ENCODE results near the gene PRKN.

The PRKN gene

GRCh38 chr6:161355696-161356095 lies 1371.9 kb downstream of the PRKN start:
- H3K36me3 Mint-ChIP-seq (ENCODE audit: low read depth): no peaks in the 10 kb centered on the region
- TF ChIP-seq, protein P1, sequence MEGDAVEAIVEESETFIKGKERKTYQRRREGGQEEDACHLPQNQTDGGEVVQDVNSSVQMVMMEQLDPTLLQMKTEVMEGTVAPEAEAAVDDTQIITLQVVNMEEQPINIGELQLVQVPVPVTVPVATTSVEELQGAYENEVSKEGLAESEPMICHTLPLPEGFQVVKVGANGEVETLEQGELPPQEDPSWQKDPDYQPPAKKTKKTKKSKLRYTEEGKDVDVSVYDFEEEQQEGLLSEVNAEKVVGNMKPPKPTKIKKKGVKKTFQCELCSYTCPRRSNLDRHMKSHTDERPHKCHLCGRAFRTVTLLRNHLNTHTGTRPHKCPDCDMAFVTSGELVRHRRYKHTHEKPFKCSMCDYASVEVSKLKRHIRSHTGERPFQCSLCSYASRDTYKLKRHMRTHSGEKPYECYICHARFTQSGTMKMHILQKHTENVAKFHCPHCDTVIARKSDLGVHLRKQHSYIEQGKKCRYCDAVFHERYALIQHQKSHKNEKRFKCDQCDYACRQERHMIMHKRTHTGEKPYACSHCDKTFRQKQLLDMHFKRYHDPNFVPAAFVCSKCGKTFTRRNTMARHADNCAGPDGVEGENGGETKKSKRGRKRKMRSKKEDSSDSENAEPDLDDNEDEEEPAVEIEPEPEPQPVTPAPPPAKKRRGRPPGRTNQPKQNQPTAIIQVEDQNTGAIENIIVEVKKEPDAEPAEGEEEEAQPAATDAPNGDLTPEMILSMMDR (IDR thresholded peaks at IDR 0.05): no peak
- H3K27me3 Mint-ChIP-seq (ENCODE audit: low read depth, poor library complexity): peaks cover 4% of the 10 kb centered on the region
- H3K9me3 Mint-ChIP-seq: no peaks in the 10 kb centered on the region
- DNase-seq: no peak
- H3K27ac Mint-ChIP-seq: peak overlapping the region; percentile 26
- H3K4me1 Mint-ChIP-seq: peaks cover 22% of the 10 kb centered on the region
- H3K4me3 Mint-ChIP-seq: no peak overlapping the region

DNA sequence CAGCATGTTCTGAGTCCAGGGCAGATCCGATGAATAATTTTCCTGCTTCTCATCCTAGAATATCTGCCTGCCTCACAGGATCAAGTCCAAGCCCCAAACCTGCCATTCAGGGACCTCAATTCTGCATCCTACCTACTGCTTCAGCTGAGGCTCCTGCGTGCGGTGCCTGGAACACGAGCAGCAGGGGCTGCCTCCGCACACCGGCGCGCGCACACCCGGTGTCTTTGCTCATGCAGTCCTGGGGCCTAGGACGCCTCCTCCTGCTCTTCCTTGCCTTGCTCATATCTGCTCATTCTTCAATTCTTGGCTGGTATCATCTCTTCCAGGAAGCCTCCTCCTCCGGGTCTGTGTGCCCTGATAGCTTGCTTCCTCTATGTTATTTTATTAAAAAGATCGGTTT lies 1372.6 kb downstream of the PRKN start:
- TF ChIP-seq, protein P1 (IDR thresholded peaks at IDR 0.05): no peak
- H3K9me3 Mint-ChIP-seq: no peaks in the 10 kb centered on the region
- no peak for DNase-seq
- no peaks in the 10 kb centered on the region for H3K36me3 Mint-ChIP-seq (ENCODE audit: low read depth)
- no peak overlapping the region for H3K4me3 Mint-ChIP-seq
- peaks cover 22% of the 10 kb centered on the region for H3K4me1 Mint-ChIP-seq
- H3K27me3 Mint-ChIP-seq (ENCODE audit: low read depth, poor library complexity): peaks cover 3% of the 10 kb centered on the region
- no peak overlapping the region for H3K27ac Mint-ChIP-seq

DNA sequence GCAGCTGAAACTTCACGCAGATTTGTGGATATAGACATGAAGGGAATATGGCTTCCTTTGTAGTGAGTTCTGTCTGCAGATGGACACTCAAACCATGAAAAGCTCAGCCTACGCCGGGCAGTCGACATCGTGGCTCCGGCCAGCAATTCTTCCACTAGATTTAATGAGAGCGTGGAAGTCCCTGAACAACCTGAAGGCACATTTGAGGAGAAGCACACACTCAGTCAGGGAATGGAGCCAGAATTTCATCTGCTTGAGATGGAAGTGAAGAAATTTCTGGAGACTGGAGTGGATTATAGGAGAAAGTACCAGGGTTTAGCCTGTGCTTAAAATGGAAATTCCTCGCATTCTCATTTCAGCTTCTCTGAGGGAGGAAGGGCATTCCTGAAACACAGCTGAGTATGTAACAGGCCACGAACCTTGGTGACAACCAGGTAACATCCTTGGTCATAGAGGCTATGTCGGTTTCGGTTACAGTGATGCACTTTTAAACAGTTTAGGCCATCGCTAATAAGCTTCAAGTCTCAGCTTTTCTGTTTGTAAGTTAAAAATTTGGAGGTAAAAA lies 1373.2 kb downstream of the PRKN start:
- no peak overlapping the region for H3K4me3 Mint-ChIP-seq
- no peaks in the 10 kb centered on the region for H3K9me3 Mint-ChIP-seq
- DNase-seq: no peak
- H3K36me3 Mint-ChIP-seq (ENCODE audit: low read depth): no peaks in the 10 kb centered on the region
- no peak overlapping the region for H3K27ac Mint-ChIP-seq
- peaks cover 3% of the 10 kb centered on the region for H3K27me3 Mint-ChIP-seq (ENCODE audit: low read depth, poor library complexity)
- TF ChIP-seq, protein P1 (IDR thresholded peaks at IDR 0.05): no peak
- H3K4me1 Mint-ChIP-seq: peaks cover 22% of the 10 kb centered on the region

- Mint-ChIP-seq H3K27me3 (ENCODE audit: low read depth, poor library complexity) (peaks cover 3% of the 10 kb centered on the region), H3K27ac (no peak overlapping the region), H3K4me3 (no peak overlapping the region), H3K4me1 (peaks cover 22% of the 10 kb centered on the region), H3K9me3 (no peaks in the 10 kb centered on the region), H3K36me3 (ENCODE audit: low read depth) (no peaks in the 10 kb centered on the region)
- DNase-seq: peak; percentile 44
- TF ChIP-seq, protein P1 (IDR thresholded peaks at IDR 0.05): peak; percentile 37
These were observed 1374.4 kb downstream of the PRKN start for GRCh38 chr6:161353208-161353613.

- peaks cover 21% of the 10 kb centered on the region for H3K4me1 Mint-ChIP-seq
- no peak overlapping the region for H3K27ac Mint-ChIP-seq
- TF ChIP-seq, protein P1 (IDR thresholded peaks at IDR 0.05): no peak
- no peaks in the 10 kb centered on the region for H3K9me3 Mint-ChIP-seq
- no peak overlapping the region for H3K4me3 Mint-ChIP-seq
- DNase-seq: no peak
- H3K27me3 Mint-ChIP-seq (ENCODE audit: low read depth, poor library complexity): peaks cover 3% of the 10 kb centered on the region
- H3K36me3 Mint-ChIP-seq (ENCODE audit: low read depth): no peaks in the 10 kb centered on the region
These were observed 1375.7 kb downstream of the PRKN start for GRCh38 chr6:161351858-161352257.

- Mint-ChIP-seq H3K27ac (no peak overlapping the region), H3K9me3 (no peaks in the 10 kb centered on the region), H3K27me3 (ENCODE audit: low read depth, poor library complexity) (no peaks in the 10 kb centered on the region), H3K4me1 (peaks cover 8% of the 10 kb centered on the region), H3K4me3 (no peak overlapping the region), H3K36me3 (ENCODE audit: low read depth) (no peaks in the 10 kb centered on the region)
- no peak for DNase-seq
- TF ChIP-seq, protein P1 (IDR thresholded peaks at IDR 0.05): no peak
These were observed 1377.7 kb downstream of the PRKN start for GRCh38 chr6:161349886-161350285.

Data from nephron progenitor cell (in vitro differentiated cells).